PC-3 (cell line): ENCODE measurements around the gene ARHGEF6.
"Not testable (repeated sequence)": the region's sequence is repeated elsewhere in the genome, so short reads cannot be mapped to it uniquely, and the experiment has no call there.

Source experiments
- EZH2 ChIP-seq: fragments of 300-600 bp; sonication (generic); IDR thresholded peaks from one replicate; pipeline ENCODE4 v1.6.1; 2017; ENCODE audit warnings: antibody characterized with exemption, mild to moderate bottlenecking, low read length; ENCODE audit not compliant: unreplicated experiment
- EZH2phosphoT487 ChIP-seq: fragments of 300-600 bp; sonication (generic); IDR thresholded peaks from 2 replicates; pipeline ENCODE4 v1.6.1; 2018; ENCODE audit warnings: mild to moderate bottlenecking, antibody characterized with exemption, low read length, borderline replicate concordance
- TF ChIP-seq, protein P1 (sequence below): fragments of 300-600 bp; sonication (generic); conservative IDR thresholded peaks from 2 replicates; pipeline ENCODE4 v1.5.1; 2017; ENCODE audit warnings: antibody characterized with exemption, low read depth, mild to moderate bottlenecking, low read length

DNA sequence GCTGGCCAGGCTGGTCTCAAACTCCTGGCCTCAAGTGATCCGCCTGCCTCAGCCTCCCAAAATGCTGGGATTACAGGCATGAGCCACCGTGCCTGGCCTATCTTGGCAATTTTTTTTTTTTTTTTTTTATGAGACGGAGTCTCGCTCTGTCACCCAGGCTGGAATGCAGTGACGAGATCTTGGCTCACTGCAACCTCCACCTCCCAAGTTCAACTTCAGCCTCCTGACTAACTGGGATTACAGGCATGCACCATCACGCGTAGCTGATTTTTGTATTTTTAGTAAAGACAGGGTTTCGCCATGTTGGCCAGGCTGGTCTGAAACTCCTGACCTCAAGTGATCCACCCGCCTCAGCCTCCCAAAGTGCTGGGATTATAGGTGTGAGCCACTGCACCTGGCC, 39.0 kb upstream of the ARHGEF6 start:
- TF ChIP-seq, protein P1, sequence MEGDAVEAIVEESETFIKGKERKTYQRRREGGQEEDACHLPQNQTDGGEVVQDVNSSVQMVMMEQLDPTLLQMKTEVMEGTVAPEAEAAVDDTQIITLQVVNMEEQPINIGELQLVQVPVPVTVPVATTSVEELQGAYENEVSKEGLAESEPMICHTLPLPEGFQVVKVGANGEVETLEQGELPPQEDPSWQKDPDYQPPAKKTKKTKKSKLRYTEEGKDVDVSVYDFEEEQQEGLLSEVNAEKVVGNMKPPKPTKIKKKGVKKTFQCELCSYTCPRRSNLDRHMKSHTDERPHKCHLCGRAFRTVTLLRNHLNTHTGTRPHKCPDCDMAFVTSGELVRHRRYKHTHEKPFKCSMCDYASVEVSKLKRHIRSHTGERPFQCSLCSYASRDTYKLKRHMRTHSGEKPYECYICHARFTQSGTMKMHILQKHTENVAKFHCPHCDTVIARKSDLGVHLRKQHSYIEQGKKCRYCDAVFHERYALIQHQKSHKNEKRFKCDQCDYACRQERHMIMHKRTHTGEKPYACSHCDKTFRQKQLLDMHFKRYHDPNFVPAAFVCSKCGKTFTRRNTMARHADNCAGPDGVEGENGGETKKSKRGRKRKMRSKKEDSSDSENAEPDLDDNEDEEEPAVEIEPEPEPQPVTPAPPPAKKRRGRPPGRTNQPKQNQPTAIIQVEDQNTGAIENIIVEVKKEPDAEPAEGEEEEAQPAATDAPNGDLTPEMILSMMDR, result not testable (repeated sequence)
- not testable (repeated sequence) for TF ChIP-seq EZH2, EZH2phosphoT487
